HEK293 (cell line): ENCODE data around the gene TTC23.

Experiments used
- CTCF ChIA-PET: fragments of 350-600 bp; formaldehyde crosslinking; extraction: SDS; loops from one replicate; lab custom pipeline; 2021; ENCODE audit warnings: antibody characterized with exemption; lab: Yijun Ruan, JAX
- POLR2A ChIA-PET: fragments of 300-600 bp; formaldehyde crosslinking; extraction: SDS; loops from one replicate; lab custom pipeline; 2020; ENCODE audit warnings: antibody characterized with exemption, inconsistent platforms; lab: Yijun Ruan, JAX
- H3K27ac ChIP-seq: fragments of 200-500 bp; sonication (Bioruptor generic); 2 replicates; pipeline ENCODE4 v1.5.1; 2014; ENCODE audit warnings: low read depth, low read length, control low read depth, inconsistent platforms; ENCODE audit errors: extremely low read depth
- H3K36me3 ChIP-seq, 2 experiments: fragments of 200-500 bp in 1 of 2; sonication (Bioruptor generic) in 1 of 2; 1 replicate in 1 of 2; 2 replicates in 1 of 2; pipeline ENCODE4 v1.5.1; 2014 to 2017; ENCODE audit warnings: inconsistent platforms in 2 of 2, low read length in 2 of 2; ENCODE audit not compliant: control insufficient read depth in 2 of 2, insufficient read depth in 1 of 2
- H3K4me1 ChIP-seq: fragments of 200-500 bp; sonication (Bioruptor generic); 2 replicates; pipeline ENCODE4 v1.5.1; 2014; ENCODE audit warnings: mild to moderate bottlenecking, low read length, inconsistent platforms; ENCODE audit not compliant: control insufficient read depth, insufficient read depth
- H3K4me3 ChIP-seq: 2 replicates; pipeline ENCODE4 v1.5.1; 2011; ENCODE audit warnings: low read depth, mild to moderate bottlenecking, control low read depth, low read length, moderate library complexity
- H3K9me3 ChIP-seq: fragments of 200-500 bp; sonication (Bioruptor generic); 2 replicates; pipeline ENCODE4 v1.5.1; 2014; ENCODE audit warnings: low read depth, low read length, inconsistent platforms; ENCODE audit not compliant: control insufficient read depth, insufficient read depth
- CTCF ChIP-seq: fragments of 450-650 bp; formaldehyde crosslinking; IDR thresholded peaks from 2 replicates; pipeline ENCODE4 v1.5.1; 2016; ENCODE audit warnings: missing biosample characterization, missing genetic modification characterization
- IKZF3 ChIP-seq: fragments of 450-650 bp; IDR thresholded peaks from 2 replicates; pipeline ENCODE4 v1.5.0; 2018; ENCODE audit warnings: missing biosample characterization, mild to moderate bottlenecking, missing genetic modification characterization, moderate library complexity
- KLF1 ChIP-seq: fragments of 450-650 bp; formaldehyde crosslinking; IDR thresholded peaks from 2 replicates; pipeline ENCODE4 v1.5.1; 2016; ENCODE audit warnings: missing biosample characterization, missing genetic modification characterization
- KLF8 ChIP-seq: fragments of 450-650 bp; formaldehyde crosslinking; IDR thresholded peaks from 2 replicates; pipeline ENCODE4 v1.5.1; 2016; ENCODE audit warnings: missing biosample characterization, missing genetic modification characterization
- MEIS1 ChIP-seq: sonication (generic); formaldehyde crosslinking; IDR thresholded peaks from 2 replicates; pipeline ENCODE4 v1.8.1; 2022; ENCODE audit warnings: missing genetic modification reagents, mild to moderate bottlenecking, borderline replicate concordance
- OVOL3 ChIP-seq: fragments of 450-650 bp; formaldehyde crosslinking; IDR thresholded peaks from 2 replicates; pipeline ENCODE4 v1.5.1; 2016; ENCODE audit warnings: missing biosample characterization, missing genetic modification characterization
- REPIN1 ChIP-seq: fragments of 450-650 bp; formaldehyde crosslinking; IDR thresholded peaks from 2 replicates; pipeline ENCODE4 v1.5.1; 2017; ENCODE audit warnings: missing biosample characterization, missing genetic modification characterization, low read depth
- SCRT2 ChIP-seq: fragments of 450-650 bp; formaldehyde crosslinking; IDR thresholded peaks from 2 replicates; pipeline ENCODE4 v1.5.1; 2016; ENCODE audit warnings: missing biosample characterization, missing genetic modification characterization
- SETDB1 ChIP-seq: IDR thresholded peaks from one replicate; pipeline ENCODE4 v1.6.1; 2017; ENCODE audit warnings: mild to moderate bottlenecking, low read length, moderate library complexity, mixed read lengths; ENCODE audit not compliant: insufficient read length
- SP2 ChIP-seq: fragments of 450-650 bp; formaldehyde crosslinking; IDR thresholded peaks from 2 replicates; pipeline ENCODE4 v1.5.1; 2016; ENCODE audit warnings: missing biosample characterization, missing genetic modification characterization
- ZBTB44 ChIP-seq: fragments of 450-650 bp; IDR thresholded peaks from 2 replicates; pipeline ENCODE4 v1.5.1; 2018; ENCODE audit warnings: missing biosample characterization, mild to moderate bottlenecking, missing genetic modification characterization
- ZFP3 ChIP-seq: fragments of 450-650 bp; formaldehyde crosslinking; IDR thresholded peaks from 2 replicates; pipeline ENCODE4 v1.5.1; 2016; ENCODE audit warnings: low read depth, missing biosample characterization, missing genetic modification characterization
- ZNF10 ChIP-seq: fragments of 450-650 bp; formaldehyde crosslinking; IDR thresholded peaks from 2 replicates; pipeline ENCODE4 v1.5.1; 2017; ENCODE audit warnings: missing biosample characterization, missing genetic modification characterization
- ZNF18 ChIP-seq: fragments of 450-650 bp; formaldehyde crosslinking; IDR thresholded peaks from 2 replicates; pipeline ENCODE4 v1.5.1; 2016; ENCODE audit warnings: missing biosample characterization, missing genetic modification characterization
- ZNF19 ChIP-seq: fragments of 450-650 bp; formaldehyde crosslinking; IDR thresholded peaks from 2 replicates; pipeline ENCODE4; 2016; ENCODE audit warnings: missing biosample characterization, missing genetic modification characterization, low read depth
- ZNF211 ChIP-seq: fragments of 450-650 bp; formaldehyde crosslinking; IDR thresholded peaks from 2 replicates; pipeline ENCODE4 v1.5.1; 2016; ENCODE audit warnings: low read depth, missing biosample characterization, missing genetic modification characterization
- ZNF324 ChIP-seq: fragments of 450-650 bp; formaldehyde crosslinking; IDR thresholded peaks from 2 replicates; pipeline ENCODE4 v1.5.1; 2016; ENCODE audit warnings: missing biosample characterization, missing genetic modification characterization
- ZNF416 ChIP-seq: fragments of 450-650 bp; formaldehyde crosslinking; IDR thresholded peaks from 2 replicates; pipeline ENCODE4 v1.5.1; 2016; ENCODE audit warnings: missing biosample characterization, missing genetic modification characterization
- ZNF48 ChIP-seq: fragments of 450-650 bp; formaldehyde crosslinking; IDR thresholded peaks from 2 replicates; pipeline ENCODE4 v1.5.1; 2016; ENCODE audit warnings: missing biosample characterization, missing genetic modification characterization
- ZNF518A ChIP-seq: fragments of 450-650 bp; formaldehyde crosslinking; conservative IDR thresholded peaks from 2 replicates; pipeline ENCODE4 v1.5.1; 2016; ENCODE audit warnings: low read depth, missing biosample characterization, missing genetic modification characterization
- ZNF561 ChIP-seq: fragments of 450-650 bp; IDR thresholded peaks from 2 replicates; pipeline ENCODE4 v1.5.1; 2018; ENCODE audit warnings: missing biosample characterization, missing genetic modification characterization, borderline replicate concordance
- ZNF600 ChIP-seq: fragments of 450-650 bp; formaldehyde crosslinking; IDR thresholded peaks from 2 replicates; pipeline ENCODE4 v1.5.1; 2016; ENCODE audit warnings: missing biosample characterization, missing genetic modification characterization
- ZNF626 ChIP-seq: fragments of 450-650 bp; sonication (Bioruptor Pico); formaldehyde crosslinking; IDR thresholded peaks from 2 replicates; pipeline ENCODE4 v1.5.1; 2018; ENCODE audit warnings: missing biosample characterization, missing genetic modification characterization, inconsistent platforms
- ZNF629 ChIP-seq: fragments of 450-650 bp; formaldehyde crosslinking; IDR thresholded peaks from 2 replicates; pipeline ENCODE4 v1.5.1; 2017; ENCODE audit warnings: missing biosample characterization, missing genetic modification characterization
- ZNF639 ChIP-seq: fragments of 450-650 bp; formaldehyde crosslinking; IDR thresholded peaks from 2 replicates; pipeline ENCODE4 v1.5.1; 2016; ENCODE audit warnings: missing biosample characterization, missing genetic modification characterization
- ZXDB ChIP-seq: fragments of 450-650 bp; formaldehyde crosslinking; IDR thresholded peaks from 2 replicates; pipeline ENCODE4 v1.5.1; 2016; ENCODE audit warnings: missing biosample characterization, missing genetic modification characterization

TTC23 gene

GRCh38 chr15:99155961-99156443 is 93.4 kb downstream of the TTC23 start (continued):
- TF ChIP-seq ZNF600 = 0 out of 2 replicates have a peak, but pooled peaks have one; percentile 43

- peaks cover 0 to 8% of the 10 kb centered on the region in 2 experiments for H3K36me3 ChIP-seq
- no peak overlapping the region for H3K4me3 ChIP-seq
- ChIA-PET POLR2A (no interaction called here), CTCF (no interaction called here)
- H3K27ac ChIP-seq = no peak overlapping the region
- H3K9me3 ChIP-seq = no peaks in the 10 kb centered on the region
- H3K4me1 ChIP-seq = peaks cover 8% of the 10 kb centered on the region
- no peak for TF ChIP-seq SETDB1
- TF ChIP-seq ZNF416 = no peak
- TF ChIP-seq SP2 (tag by site-specific recombination) = no peak
- no peak for TF ChIP-seq ZNF518A (tag by site-specific recombination)
- no peak for TF ChIP-seq ZNF324
- TF ChIP-seq ZXDB = 0 out of 2 replicates have a peak, but pooled peaks have one; percentile 21
- TF ChIP-seq MEIS1 (CRISPR knock-in tag) = no peak
- no peak for TF ChIP-seq IKZF3 (tag by site-specific recombination)
- TF ChIP-seq ZNF629 (tag by site-specific recombination) = no peak
- TF ChIP-seq SCRT2 (tag by site-specific recombination) = no peak
- no peak for TF ChIP-seq OVOL3 (tag by site-specific recombination)
- 0 out of 2 replicates have a peak, but pooled peaks have one; percentile 5 for TF ChIP-seq ZBTB44 (tag by site-specific recombination)
- no peak for TF ChIP-seq ZFP3 (tag by site-specific recombination)
- no peak for TF ChIP-seq ZNF639
- TF ChIP-seq ZNF211 (tag by site-specific recombination) = no peak
- TF ChIP-seq ZNF10 (tag by site-specific recombination) = no peak
- no peak for TF ChIP-seq REPIN1
- TF ChIP-seq ZNF48 (tag by site-specific recombination) = no peak
- TF ChIP-seq ZNF18 (tag by site-specific recombination) = no peak
- no peak for TF ChIP-seq CTCF (tag by site-specific recombination)
- no peak for TF ChIP-seq KLF8
- no peak for TF ChIP-seq ZNF561 (tag by site-specific recombination)
- TF ChIP-seq KLF1 (tag by site-specific recombination) = peak; percentile 21; the same call in 1 of the 2 replicates
- no peak for TF ChIP-seq ZNF626 (tag by site-specific recombination)
- no peak for TF ChIP-seq ZNF19
Measured at GRCh38 chr15:99154271-99154670, 95.1 kb downstream of the TTC23 start.
